ENCODE data around the gene FEN1. TPM values are rescaled to one million over a fixed set of nuclear protein-coding genes. Genes with fewer than 3 reads are reported as not detected.

Gene FEN1
- total and polyA plus RNA-seq, 4 donors: 4.5 to 46.5 (median 9.5) TPM

DNA sequence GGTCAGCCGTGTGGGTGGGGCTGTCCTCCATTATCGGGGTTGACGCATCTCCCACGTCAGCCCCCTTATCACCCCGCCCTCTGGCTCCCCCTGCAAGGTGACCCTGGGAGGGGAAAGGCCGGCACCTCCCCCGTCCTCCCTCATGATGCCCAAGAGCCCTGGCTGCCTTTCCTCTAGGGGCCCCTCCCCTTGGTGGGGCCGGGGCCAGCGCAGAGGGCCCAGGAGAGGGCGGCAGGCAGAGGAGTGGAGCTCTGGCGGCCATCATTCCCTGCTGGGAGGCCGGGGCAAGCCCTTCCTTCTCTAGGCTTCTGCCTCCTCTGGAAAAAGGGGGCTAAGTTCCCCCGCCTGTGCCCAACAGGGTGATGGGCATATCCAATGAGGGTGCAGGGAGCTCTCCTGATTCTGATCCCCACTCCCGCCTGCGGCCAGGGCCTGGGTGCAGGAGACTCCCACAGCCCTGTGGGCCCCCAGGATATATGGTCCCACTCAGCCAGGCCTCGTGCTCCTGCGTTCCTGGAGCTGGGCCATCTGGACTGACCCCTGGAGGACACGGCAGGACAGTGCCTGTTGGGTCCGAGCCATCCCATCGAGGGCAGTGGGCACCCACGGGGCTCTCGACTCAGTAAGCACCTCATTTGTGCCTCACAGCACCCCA lies 28.0 kb upstream of the FEN1 start (continued):
- TF ChIP-seq CTCF (IDR thresholded peaks at IDR 0.05; ENCODE audit: low read depth, low read length, missing input control) (no peak), TAF1 (conservative IDR thresholded peaks at IDR 0.05) (no peak), YY1 (IDR thresholded peaks at IDR 0.05) (no peak), EGR1 (IDR thresholded peaks at IDR 0.05; ENCODE audit: low read depth in 2 of 2) (no peak)
- TF ChIP-seq, protein P1, sequence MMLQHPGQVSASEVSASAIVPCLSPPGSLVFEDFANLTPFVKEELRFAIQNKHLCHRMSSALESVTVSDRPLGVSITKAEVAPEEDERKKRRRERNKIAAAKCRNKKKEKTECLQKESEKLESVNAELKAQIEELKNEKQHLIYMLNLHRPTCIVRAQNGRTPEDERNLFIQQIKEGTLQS (IDR thresholded peaks at IDR 0.05): no peak

GRCh38 chr11:61765550-61766253 lies 27.0 kb upstream of the FEN1 start:
- Histone ChIP-seq H3K4me3 (ENCODE audit: low read depth in 1 of 3, low read length in 3 of 3) (no peak overlapping the region), H3K9ac (ENCODE audit: low read depth in 1 of 2, low read length in 2 of 2) (no peak overlapping the region), H3K36me3 (ENCODE audit: control insufficient read depth in 4 of 4, insufficient read depth in 3 of 4, low read depth in 1 of 4, low read length in 3 of 4) (no peaks in the 10 kb centered on the region), H3K4me1 (ENCODE audit: control insufficient read depth in 4 of 4, insufficient read depth in 4 of 4, low read length in 3 of 4) (peaks cover 18 to 48% (median 32%) of the 10 kb centered on the region in 4 donors), H3K9me3 (ENCODE audit: control insufficient read depth in 4 of 4, low read length in 3 of 4) (no peaks in the 10 kb centered on the region), H3K27ac (ENCODE audit: low read depth in 1 of 2, low read length in 2 of 2) (peak overlapping the region; percentile 81 to 98), H3K27me3 (ENCODE audit: control insufficient read depth in 4 of 4, insufficient read depth in 4 of 4, low read length in 3 of 4) (no peaks in the 10 kb centered on the region)
- DNase-seq (ENCODE audit: low spot score): no peak
- TF ChIP-seq HNF4G (IDR thresholded peaks at IDR 0.05) (no peak), GABPA (IDR thresholded peaks at IDR 0.05 in 1 of 2, conservative IDR thresholded peaks at IDR 0.05 in 1 of 2) (no peak), FOXA2 (IDR thresholded peaks at IDR 0.05) (no peak), NR2F2 (IDR thresholded peaks at IDR 0.05) (no peak), MAX (IDR thresholded peaks at IDR 0.05) (no peak), EGR1 (IDR thresholded peaks at IDR 0.05; ENCODE audit: low read depth in 2 of 2) (no peak), HNF4A (conservative IDR thresholded peaks at IDR 0.05) (no peak), RAD21 (IDR thresholded peaks at IDR 0.05) (no peak)
- TF ChIP-seq, protein P1 (IDR thresholded peaks at IDR 0.05): no peak
- TF ChIP-seq, protein P2, sequence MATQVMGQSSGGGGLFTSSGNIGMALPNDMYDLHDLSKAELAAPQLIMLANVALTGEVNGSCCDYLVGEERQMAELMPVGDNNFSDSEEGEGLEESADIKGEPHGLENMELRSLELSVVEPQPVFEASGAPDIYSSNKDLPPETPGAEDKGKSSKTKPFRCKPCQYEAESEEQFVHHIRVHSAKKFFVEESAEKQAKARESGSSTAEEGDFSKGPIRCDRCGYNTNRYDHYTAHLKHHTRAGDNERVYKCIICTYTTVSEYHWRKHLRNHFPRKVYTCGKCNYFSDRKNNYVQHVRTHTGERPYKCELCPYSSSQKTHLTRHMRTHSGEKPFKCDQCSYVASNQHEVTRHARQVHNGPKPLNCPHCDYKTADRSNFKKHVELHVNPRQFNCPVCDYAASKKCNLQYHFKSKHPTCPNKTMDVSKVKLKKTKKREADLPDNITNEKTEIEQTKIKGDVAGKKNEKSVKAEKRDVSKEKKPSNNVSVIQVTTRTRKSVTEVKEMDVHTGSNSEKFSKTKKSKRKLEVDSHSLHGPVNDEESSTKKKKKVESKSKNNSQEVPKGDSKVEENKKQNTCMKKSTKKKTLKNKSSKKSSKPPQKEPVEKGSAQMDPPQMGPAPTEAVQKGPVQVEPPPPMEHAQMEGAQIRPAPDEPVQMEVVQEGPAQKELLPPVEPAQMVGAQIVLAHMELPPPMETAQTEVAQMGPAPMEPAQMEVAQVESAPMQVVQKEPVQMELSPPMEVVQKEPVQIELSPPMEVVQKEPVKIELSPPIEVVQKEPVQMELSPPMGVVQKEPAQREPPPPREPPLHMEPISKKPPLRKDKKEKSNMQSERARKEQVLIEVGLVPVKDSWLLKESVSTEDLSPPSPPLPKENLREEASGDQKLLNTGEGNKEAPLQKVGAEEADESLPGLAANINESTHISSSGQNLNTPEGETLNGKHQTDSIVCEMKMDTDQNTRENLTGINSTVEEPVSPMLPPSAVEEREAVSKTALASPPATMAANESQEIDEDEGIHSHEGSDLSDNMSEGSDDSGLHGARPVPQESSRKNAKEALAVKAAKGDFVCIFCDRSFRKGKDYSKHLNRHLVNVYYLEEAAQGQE (IDR thresholded peaks at IDR 0.05): no peak
- WGBS: 91% methylated on average over 26 of the region's 26 CpGs

All from liver (tissue), 9 donors.